Stimulated activated CD8-positive, alpha-beta memory T cell treated with anti-CD3 and anti-CD28 coated beads, Interleukin-7, amount 100 ng/mL, for 4 hours (primary cell): ENCODE measurements around the gene ZNF490.

ENCODE experiments used
- DNase-seq, 2 donors: peaks; one replicate each; pipeline ENCODE4 v3.0.0-alpha.2; 2020; ENCODE audit warnings: low read depth in 2 of 2

ZNF490 gene

GRCh38 chr19:12543855-12544254 is 66.8 kb downstream of the ZNF490 start:
- no peak for DNase-seq
